OCI-LY1 (cell line): ENCODE data around the gene STRA6.

ENCODE experiments used
- EZH2 ChIP-seq: fragments of 200-600 bp; sonication (generic), shearing (Covaris generic); IDR thresholded peaks from 2 replicates; pipeline ENCODE4 v1.8.0; 2017; ENCODE audit warnings: borderline replicate concordance, mixed run types, mild to moderate bottlenecking, antibody characterized with exemption, low read length, moderate library complexity, mixed read lengths
- TF ChIP-seq, protein P1 (sequence below): fragments of 200-600 bp; sonication (generic), shearing (Covaris generic); IDR thresholded peaks from 2 replicates; pipeline ENCODE4 v1.5.1; 2017; ENCODE audit warnings: mild to moderate bottlenecking, antibody characterized with exemption, low read length, moderate library complexity, mixed read lengths

DNA sequence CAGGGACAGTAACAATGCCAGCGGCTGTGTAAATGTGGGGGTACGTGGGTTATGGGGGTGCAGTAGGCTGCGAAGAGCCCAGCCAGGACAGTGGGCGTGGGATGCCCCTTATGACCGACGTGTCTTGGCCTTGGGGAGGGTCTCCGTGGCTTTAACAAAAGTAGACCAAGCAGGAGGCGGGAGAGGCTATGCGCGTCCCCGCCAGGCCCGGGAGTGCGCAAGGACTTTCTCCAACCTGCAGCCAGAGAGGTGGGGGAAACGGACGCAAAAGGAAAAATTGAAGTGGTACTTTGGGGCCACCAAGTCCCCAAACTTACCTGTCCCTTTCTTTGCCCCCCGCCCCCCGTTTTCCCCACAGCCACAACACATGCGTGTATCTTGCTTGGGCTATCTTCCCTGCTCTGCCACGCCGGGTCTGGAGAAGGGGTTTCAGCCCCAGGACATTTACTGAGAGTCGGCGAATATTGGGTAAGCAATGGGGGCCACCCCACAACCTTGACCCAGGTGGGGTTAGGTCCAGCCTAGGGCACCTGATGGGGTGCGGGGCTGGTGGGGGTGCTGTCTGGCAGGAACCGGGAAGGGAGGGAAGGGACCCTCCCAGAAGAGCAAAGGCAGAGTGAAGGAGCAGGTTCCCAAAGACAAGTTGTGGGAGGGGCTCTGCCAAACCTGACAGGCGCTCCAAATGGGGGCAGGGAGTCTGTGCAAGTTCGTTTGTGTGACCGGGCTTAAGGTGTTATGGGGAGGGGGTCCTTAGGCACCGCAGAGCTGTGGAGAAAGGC, 71.5 kb downstream of the STRA6 start:
- TF ChIP-seq, protein P1, sequence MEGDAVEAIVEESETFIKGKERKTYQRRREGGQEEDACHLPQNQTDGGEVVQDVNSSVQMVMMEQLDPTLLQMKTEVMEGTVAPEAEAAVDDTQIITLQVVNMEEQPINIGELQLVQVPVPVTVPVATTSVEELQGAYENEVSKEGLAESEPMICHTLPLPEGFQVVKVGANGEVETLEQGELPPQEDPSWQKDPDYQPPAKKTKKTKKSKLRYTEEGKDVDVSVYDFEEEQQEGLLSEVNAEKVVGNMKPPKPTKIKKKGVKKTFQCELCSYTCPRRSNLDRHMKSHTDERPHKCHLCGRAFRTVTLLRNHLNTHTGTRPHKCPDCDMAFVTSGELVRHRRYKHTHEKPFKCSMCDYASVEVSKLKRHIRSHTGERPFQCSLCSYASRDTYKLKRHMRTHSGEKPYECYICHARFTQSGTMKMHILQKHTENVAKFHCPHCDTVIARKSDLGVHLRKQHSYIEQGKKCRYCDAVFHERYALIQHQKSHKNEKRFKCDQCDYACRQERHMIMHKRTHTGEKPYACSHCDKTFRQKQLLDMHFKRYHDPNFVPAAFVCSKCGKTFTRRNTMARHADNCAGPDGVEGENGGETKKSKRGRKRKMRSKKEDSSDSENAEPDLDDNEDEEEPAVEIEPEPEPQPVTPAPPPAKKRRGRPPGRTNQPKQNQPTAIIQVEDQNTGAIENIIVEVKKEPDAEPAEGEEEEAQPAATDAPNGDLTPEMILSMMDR, result no peak
- TF ChIP-seq EZH2, result no peak
